ENCODE measurements around the gene MRPL21. TPM values are rescaled to one million over a fixed set of nuclear protein-coding genes. Genes with fewer than 3 reads are reported as not detected.

Gene MRPL21
- total RNA-seq, 1 donor from 2014 or later = 14.2 TPM

- peak overlapping the region in 1 of 2 donors; percentile 75 for H3K4me3 ChIP-seq
- TF ChIP-seq CTCF (IDR thresholded peaks at IDR 0.05) = no peak
- no peaks in the 10 kb centered on the region for H3K27me3 ChIP-seq
- intact Hi-C loops (cut with DNase I) = no loop called here
- no peak for DNase-seq (ENCODE audit: low spot score in 2 of 2)
- peaks cover 37 to 39% of the 10 kb centered on the region in 2 donors for H3K36me3 ChIP-seq
- H3K9me3 ChIP-seq = no peaks in the 10 kb centered on the region
- peaks cover 0 to 17% of the 10 kb centered on the region in 2 donors for H3K4me1 ChIP-seq
- H3K27ac ChIP-seq = no peak overlapping the region
Measured at GRCh38 chr11:68905421-68906360, 2.1 kb upstream of the MRPL21 start.

- Histone ChIP-seq H3K9me3 (no peaks in the 10 kb centered on the region), H3K4me1 (peaks cover 0 to 17% of the 10 kb centered on the region in 2 donors), H3K27ac (peak overlapping the region; percentile 78 to 85), H3K27me3 (no peaks in the 10 kb centered on the region), H3K4me3 (peak overlapping the region; percentile 75 to 77), H3K36me3 (peaks cover 34 to 35% of the 10 kb centered on the region in 2 donors)
- TF ChIP-seq CTCF (IDR thresholded peaks at IDR 0.05) = no peak
- intact Hi-C loops (cut with DNase I) = loop anchor here (5.0 kb wide), 2 partner anchors 108 to 183 kb away; partner anchors contain the start of gene MRGPRF
- DNase-seq (ENCODE audit: low spot score in 2 of 2) = peak in 1 of 2 donors; percentile 69
Measured at GRCh38 chr11:68904248-68904847, 716 bp upstream of the MRPL21 start.

GRCh38 chr11:68900835-68901381, 2.7 kb downstream of the MRPL21 start:
- Histone ChIP-seq H3K27me3 (no peaks in the 10 kb centered on the region), H3K27ac (no peak overlapping the region), H3K36me3 (peaks cover 35 to 46% of the 10 kb centered on the region in 2 donors), H3K9me3 (no peaks in the 10 kb centered on the region), H3K4me3 (no peak overlapping the region), H3K4me1 (peaks cover 0 to 17% of the 10 kb centered on the region in 2 donors)
- TF ChIP-seq CTCF (IDR thresholded peaks at IDR 0.05) = no peak
- no peak for DNase-seq (ENCODE audit: low spot score in 2 of 2)
- intact Hi-C loops (cut with DNase I) = loop anchor here (5.0 kb wide), 2 partner anchors 111 to 186 kb away; partner anchors contain the start of gene MRGPRF

- intact Hi-C loops (cut with DNase I) = no loop called here
- no peak for TF ChIP-seq CTCF (IDR thresholded peaks at IDR 0.05)
- Histone ChIP-seq H3K27me3 (no peaks in the 10 kb centered on the region), H3K4me3 (no peak overlapping the region), H3K4me1 (peaks cover 0 to under 1% of the 10 kb centered on the region in 2 donors), H3K27ac (no peak overlapping the region), H3K36me3 (peaks cover 67 to 81% of the 10 kb centered on the region in 2 donors), H3K9me3 (no peaks in the 10 kb centered on the region)
- no peak for DNase-seq (ENCODE audit: low spot score in 2 of 2)
Measured at GRCh38 chr11:68897441-68897840, 6.2 kb downstream of the MRPL21 start.

GRCh38 chr11:68896171-68896959, 7.3 kb downstream of the MRPL21 start:
- no peak for DNase-seq (ENCODE audit: low spot score in 2 of 2)
- Histone ChIP-seq H3K27ac (no peak overlapping the region), H3K4me1 (peaks cover 5 to 6% of the 10 kb centered on the region in 2 donors), H3K9me3 (no peaks in the 10 kb centered on the region), H3K4me3 (no peak overlapping the region), H3K36me3 (peaks cover 71 to 81% of the 10 kb centered on the region in 2 donors), H3K27me3 (no peaks in the 10 kb centered on the region)
- no peak for TF ChIP-seq CTCF (IDR thresholded peaks at IDR 0.05)
- intact Hi-C loops (cut with DNase I) = no loop called here
